HG02610 (cell line): ENCODE results near the gene SPRR2E.
"Not testable (repeated sequence)": the region's sequence is repeated elsewhere in the genome, so short reads cannot be mapped to it uniquely, and the experiment has no call there.

Experiments used
- ATAC-seq: cut with Tn5 transposase; IDR thresholded peaks from one replicate; pipeline ENCODE4 v1.9.1; 2021; ENCODE audit warnings: mild to moderate bottlenecking, moderate library complexity; ENCODE audit not compliant: unreplicated experiment

Gene SPRR2E

GRCh38 chr1:153071511-153071910, 22.8 kb downstream of the SPRR2E start, which contains the start of gene SPRR2B:
SPRR2B (minus strand) TSS chr1:153071611; CDS start chr1:153070839, 772 bp downstream.
- ATAC-seq, result no peak

GRCh38 chr1:153070243-153070642, 24.1 kb downstream of the SPRR2E start:
- ATAC-seq, result no peak

- no peak for ATAC-seq
Measured at GRCh38 chr1:153058826-153059784, 35.2 kb downstream of the SPRR2E start.

GRCh38 chr1:153058154-153058553, 36.2 kb downstream of the SPRR2E start:
- no peak for ATAC-seq

GRCh38 chr1:153057375-153057774, 37.0 kb downstream of the SPRR2E start, which contains the start of gene SPRR2A:
SPRR2A (minus strand) TSS chr1:153057512; CDS start chr1:153056735, 777 bp downstream.
- ATAC-seq, result no peak

GRCh38 chr1:153056111-153056510, 38.2 kb downstream of the SPRR2E start:
- ATAC-seq, result not testable (repeated sequence)

- no peak for ATAC-seq
Measured at GRCh38 chr1:153049211-153049610, 45.1 kb downstream of the SPRR2E start.
